Panc1 (cell line): ENCODE data around the gene AQP1. TPM values are rescaled to one million over a fixed set of nuclear protein-coding genes. Genes with fewer than 3 reads are reported as not detected.

ENCODE experiments used
- ATAC-seq: fragments of 200-7000 bp; cut with Tn5 transposase; 2 replicates; pipeline ENCODE4 v1.9.1; 2020; ENCODE audit warnings: mild to moderate bottlenecking, moderate library complexity
- BruUV-seq: library from RNA; stranded (reverse); fragments of 400-500 nt; replicated peaks from 2 replicates; lab custom pipeline; 2021; lab: Mats Ljungman, UMichigan
- CTCF ChIA-PET: fragments of 300-600 bp; sonication (Branson Sonifier 250); formaldehyde crosslinking; loops from one replicate; lab custom pipeline; 2022; ENCODE audit warnings: antibody characterized with exemption; lab: Charles Lee
- POLR2A ChIA-PET: fragments of 300-600 bp; sonication (Branson Sonifier 250); formaldehyde crosslinking; loops from one replicate; lab custom pipeline; 2022; ENCODE audit warnings: antibody characterized with exemption; lab: Charles Lee
- DNase-seq: peaks from one replicate; pipeline ENCODE4 v3.0.0-alpha.2; 2010; ENCODE audit warnings: low read depth, low spot score
- H3K27ac ChIP-seq: 2 replicates; pipeline ENCODE4 v1.5.1; 2011; ENCODE audit warnings: mild to moderate bottlenecking, low read length, inconsistent platforms
- H3K27me3 ChIP-seq: fragments of 200-500 bp; sonication (Bioruptor generic); 2 replicates; pipeline ENCODE4 v1.6.0; 2014; ENCODE audit warnings: low read length, inconsistent platforms; ENCODE audit not compliant: control insufficient read depth, insufficient read depth
- H3K36me3 ChIP-seq: fragments of 200-500 bp; sonication (Bioruptor generic); 2 replicates; pipeline ENCODE4 v1.5.1; 2014; ENCODE audit warnings: inconsistent platforms, mild to moderate bottlenecking, low read length, moderate library complexity; ENCODE audit not compliant: control insufficient read depth, insufficient read depth
- H3K4me1 ChIP-seq: 2 replicates; pipeline ENCODE4 v1.5.1; 2011; ENCODE audit warnings: inconsistent platforms, mild to moderate bottlenecking, low read length, moderate library complexity; ENCODE audit not compliant: control insufficient read depth, insufficient read depth
- H3K4me3 ChIP-seq, 2 experiments: 2 replicates each; pipeline ENCODE4 v1.5.1; 2011 to 2012; ENCODE audit warnings: low read depth in 2 of 2, low read length in 2 of 2, mild to moderate bottlenecking in 2 of 2, inconsistent platforms in 1 of 2, moderate library complexity in 1 of 2
- H3K9me3 ChIP-seq: fragments of 200-500 bp; sonication (Bioruptor generic); 2 replicates; pipeline ENCODE4 v1.5.1; 2014; ENCODE audit warnings: low read depth, mild to moderate bottlenecking, inconsistent platforms, low read length, moderate library complexity; ENCODE audit not compliant: control insufficient read depth, insufficient read depth
- CTCF ChIP-seq: fragments of 450-650 bp; IDR thresholded peaks from 2 replicates; pipeline ENCODE4 v1.5.1; 2017; ENCODE audit warnings: mild to moderate bottlenecking
- POLR2AphosphoS5 ChIP-seq: IDR thresholded peaks from 2 replicates; pipeline ENCODE4 v1.6.1; 2012; ENCODE audit warnings: mild to moderate bottlenecking, low read depth, low read length, moderate library complexity
- REST ChIP-seq, 2 experiments: IDR thresholded peaks; 2 replicates each; pipeline ENCODE4 v1.6.1; 2011 to 2012; ENCODE audit warnings: low read depth in 2 of 2, control low read depth in 1 of 2, low read length in 1 of 2, mild to moderate bottlenecking in 1 of 2, moderate library complexity in 1 of 2; ENCODE audit not compliant: insufficient read depth in 1 of 2
- SIN3A ChIP-seq: IDR thresholded peaks from 2 replicates; pipeline ENCODE4 v1.6.1; 2012; ENCODE audit warnings: low read depth, mild to moderate bottlenecking, low read length, moderate library complexity, borderline replicate concordance; ENCODE audit not compliant: insufficient read depth
- TCF7L2 ChIP-seq: IDR thresholded peaks from 2 replicates; pipeline ENCODE4 v1.6.1; 2011; ENCODE audit warnings: mild to moderate bottlenecking, low read depth, low read length, inconsistent platforms
- in situ Hi-C: cut with HindIII; loops from 2 replicates; pipeline ENCODE4 v1.10.0; 2016; ENCODE audit warnings: low sequenced_read_pairs, low pct_unique_long_range_greater_than_20kb
- intact Hi-C: fragments of 100-400 bp; cut with micrococcal nuclease; formaldehyde crosslinking; loops from one replicate; pipeline ENCODE4 v1.10.0; 2022; ENCODE audit not compliant: unreplicated experiment
- total RNA-seq: library from RNA; stranded (reverse); gene quantifications from one replicate; pipeline ENCODE4 v1.2.1, GENCODE V29; 2021; ENCODE audit not compliant: unreplicated experiment

Gene AQP1
- total RNA-seq, 1 experiment from 2014 or later: 0.57 TPM

GRCh38 chr7:30909431-30909830 is 2.2 kb upstream of the AQP1 start:
- intact Hi-C loops (loop anchor here (10.0 kb wide), 1 partner anchor 105 kb away; no protein-coding TSS in a partner anchor), in situ Hi-C loops (no loop called here)
- no peak for ATAC-seq
- no peaks in the 10 kb centered on the region for H3K4me1 ChIP-seq
- H3K4me3 ChIP-seq: no peak overlapping the region
- BruUV-seq: no TSS peak
- TF ChIP-seq POLR2AphosphoS5 (no peak), TCF7L2 (no peak), REST (IDR thresholded peaks at IDR 0.05; ENCODE audit: insufficient read depth in 1 of 2, low read depth in 2 of 2, low read length in 1 of 2) (no peak), SIN3A (no peak), CTCF (no peak)
- H3K27ac ChIP-seq: no peak overlapping the region
- CTCF ChIA-PET: interaction anchor here (0.6 kb wide), 1 partner anchor 84 kb away, joined by 15 read pairs; no protein-coding TSS in a partner anchor
- no peaks in the 10 kb centered on the region for H3K9me3 ChIP-seq
- POLR2A ChIA-PET: no interaction called here
- DNase-seq: no peak
- H3K36me3 ChIP-seq: no peaks in the 10 kb centered on the region
- H3K27me3 ChIP-seq: no peaks in the 10 kb centered on the region

DNA sequence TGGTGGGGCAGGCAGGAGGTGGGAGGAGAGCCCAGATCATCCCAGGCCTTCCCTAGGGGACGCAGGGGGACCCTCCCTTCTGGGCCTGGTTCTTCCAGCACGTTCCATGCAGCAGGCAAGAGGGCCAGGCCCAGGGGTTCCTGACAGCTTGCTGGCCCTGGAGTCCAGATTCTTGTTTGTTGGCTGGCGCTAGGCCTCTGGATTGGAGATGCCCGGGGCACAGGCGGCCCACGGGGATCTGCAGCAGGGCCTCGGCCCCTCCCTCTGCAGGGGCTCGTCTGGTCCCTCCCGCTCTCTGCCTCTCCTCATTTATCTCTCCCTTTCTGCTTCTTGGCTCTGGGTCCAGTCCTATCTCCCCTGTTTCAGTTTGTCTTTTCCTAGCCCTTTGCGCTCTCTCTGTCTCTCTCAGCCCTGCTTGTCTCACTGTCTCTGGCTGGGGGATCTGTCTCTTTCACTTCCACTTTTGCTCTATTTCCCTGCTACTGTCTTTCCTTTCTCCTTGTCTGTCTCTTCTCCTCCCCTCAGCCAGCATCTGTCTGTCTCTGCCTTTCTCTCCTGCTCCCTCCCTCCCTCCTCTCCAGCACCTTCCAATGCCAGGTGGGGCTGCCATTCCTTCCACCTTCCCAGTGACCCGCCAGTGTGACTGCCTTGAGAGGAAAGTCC is 1.1 kb upstream of the AQP1 start:
- no peak overlapping the region for H3K27ac ChIP-seq
- in situ Hi-C loops: no loop called here
- H3K27me3 ChIP-seq: no peaks in the 10 kb centered on the region
- intact Hi-C loops: no loop called here
- ChIA-PET CTCF (no interaction called here), POLR2A (no interaction called here)
- TF ChIP-seq SIN3A: no peak
- TF ChIP-seq TCF7L2: no peak
- no peak for TF ChIP-seq REST (IDR thresholded peaks at IDR 0.05; ENCODE audit: insufficient read depth in 1 of 2, low read depth in 2 of 2, low read length in 1 of 2)
- TF ChIP-seq CTCF: no peak
- no peaks in the 10 kb centered on the region for H3K4me1 ChIP-seq
- DNase-seq: no peak
- H3K4me3 ChIP-seq: no peak overlapping the region
- no TSS peak for BruUV-seq
- H3K9me3 ChIP-seq: no peaks in the 10 kb centered on the region
- ATAC-seq: no peak
- H3K36me3 ChIP-seq: no peaks in the 10 kb centered on the region
